Measurements from ENCODE around the gene PLEKHG3.

PLEKHG3 gene

DNA sequence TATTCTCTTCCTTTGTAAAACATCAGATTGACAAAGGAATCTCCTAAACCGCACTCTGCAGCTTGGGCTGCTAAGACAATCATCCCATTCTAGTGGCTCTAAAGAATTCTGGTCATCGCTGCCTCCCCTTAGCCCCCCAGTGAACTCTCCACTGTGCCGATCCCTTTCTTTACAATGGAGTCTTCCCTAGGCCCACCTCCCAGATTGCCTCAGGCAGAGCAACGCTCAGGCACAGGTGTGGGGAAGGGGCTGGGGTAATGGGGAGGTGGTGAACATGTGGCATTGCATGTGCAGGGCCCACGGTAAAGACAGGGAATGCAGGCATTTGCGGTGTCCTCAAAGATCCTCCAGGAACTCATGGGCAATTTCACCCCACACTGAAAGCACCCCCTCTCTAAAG, 86.3 kb downstream of the PLEKHG3 start:
- DNase-seq = no peak

DNA sequence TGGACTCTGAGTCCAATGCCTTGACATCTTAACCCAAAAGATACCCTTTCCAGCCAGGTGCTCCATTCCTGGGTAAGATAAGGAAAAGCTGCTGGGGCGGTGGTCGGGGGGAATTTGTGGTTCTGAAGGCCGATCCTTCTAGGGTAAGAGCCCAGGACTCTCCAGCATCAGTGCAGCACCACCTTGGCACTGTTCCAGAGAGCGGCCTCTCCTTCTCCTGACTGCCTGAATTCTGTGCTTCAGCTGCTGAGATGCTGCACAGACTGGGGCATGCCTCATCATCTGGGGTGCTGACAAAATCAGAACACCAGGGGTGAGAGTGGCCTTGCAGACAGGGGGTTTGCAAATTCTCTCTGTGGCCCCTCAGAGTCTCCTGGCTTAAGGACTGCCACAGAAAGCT, 88.0 kb downstream of the PLEKHG3 start:
- DNase-seq = no peak

DNA sequence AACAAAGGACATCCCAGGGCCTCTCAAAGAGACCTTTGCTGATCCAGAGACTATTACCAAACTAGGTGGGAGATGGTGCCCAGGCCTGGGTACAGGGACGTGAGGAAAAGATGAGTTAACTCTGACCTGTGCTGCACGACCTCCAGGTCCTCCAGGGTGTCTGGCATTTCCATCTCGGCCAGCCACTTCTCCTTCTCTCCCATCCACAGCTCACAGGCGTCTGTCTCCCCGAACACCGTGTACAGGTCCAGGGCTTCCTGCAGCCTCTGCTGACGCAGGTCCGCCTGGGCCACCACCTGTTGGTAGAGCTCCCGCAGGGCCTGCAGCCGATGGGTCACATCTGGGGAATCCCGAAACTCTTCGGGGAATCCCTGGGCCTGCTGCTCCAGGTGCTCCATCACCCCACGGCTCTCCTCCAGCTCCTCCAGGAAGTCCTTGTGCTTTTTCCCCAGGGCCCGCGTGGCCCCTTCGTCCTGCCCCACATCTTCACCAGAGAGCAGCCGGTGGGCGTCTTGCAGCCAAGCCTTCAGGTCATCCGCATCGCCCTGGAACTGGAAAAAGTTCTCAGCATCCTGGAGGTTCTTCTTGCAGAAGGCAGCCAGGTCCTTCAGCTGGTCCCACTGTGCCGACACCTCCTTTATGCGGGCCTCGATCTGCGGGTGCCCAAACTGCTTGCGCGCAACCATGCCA, 88.8 kb downstream of the PLEKHG3 start:
- no peak for DNase-seq

DNA sequence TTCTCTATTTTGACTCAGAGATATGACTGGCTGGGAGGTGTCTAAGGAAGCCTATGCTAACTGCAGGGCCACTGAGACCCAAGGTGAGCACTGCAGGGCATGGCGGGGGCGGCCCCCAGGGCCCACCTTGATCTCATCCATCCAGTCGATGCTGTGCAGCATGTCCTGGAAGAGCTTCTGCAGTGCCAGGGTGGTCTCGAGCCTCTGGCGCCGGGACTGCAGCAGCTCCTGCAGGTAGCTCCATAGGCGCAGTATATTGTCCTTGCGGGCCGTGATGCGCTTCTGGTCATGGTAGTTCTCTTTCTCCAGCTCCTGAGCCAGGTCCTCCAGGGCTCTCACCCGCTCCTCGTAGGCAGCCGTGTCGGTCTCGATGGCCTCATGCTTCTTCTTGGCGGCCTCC, 91.0 kb downstream of the PLEKHG3 start:
- no peak for DNase-seq

DNA sequence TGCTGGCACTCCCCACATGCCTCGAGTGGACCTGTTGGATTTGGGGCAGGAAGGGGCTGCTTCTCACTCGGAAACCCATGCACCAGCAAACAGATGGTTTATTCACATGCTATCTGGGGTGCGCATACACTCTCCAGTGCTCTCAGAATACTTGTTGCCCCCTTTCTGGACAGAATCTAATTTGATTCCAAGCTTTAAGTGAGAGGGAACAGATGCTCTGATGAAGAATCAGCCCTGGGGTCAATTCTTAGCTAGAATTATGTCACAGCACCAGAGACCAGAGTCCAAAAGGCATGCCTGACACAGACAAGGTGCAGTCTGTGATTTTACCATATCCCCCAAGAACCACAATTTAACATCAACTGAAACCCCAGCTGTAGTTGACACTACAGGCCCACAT, 91.7 kb downstream of the PLEKHG3 start:
- DNase-seq = no peak

DNA sequence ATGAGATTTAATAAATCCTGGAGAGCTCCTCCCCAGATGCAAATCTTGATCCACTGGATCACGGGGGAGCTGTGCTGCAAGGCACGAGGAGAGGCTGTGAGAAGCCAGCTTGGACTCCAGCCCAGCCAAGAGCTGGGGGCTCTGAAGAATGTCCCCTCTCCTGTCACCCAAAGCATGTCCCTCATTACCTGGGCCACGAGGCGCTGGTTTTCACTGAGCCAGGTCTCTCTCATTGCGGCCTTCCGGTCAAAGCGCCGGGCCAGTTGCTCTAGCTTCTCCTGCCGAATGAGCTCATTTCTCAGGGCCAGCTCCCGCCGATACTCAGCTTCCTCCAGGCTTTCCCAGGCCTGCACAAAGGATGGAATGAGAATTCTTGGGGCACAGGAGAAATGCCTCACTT, 92.1 kb downstream of the PLEKHG3 start:
- DNase-seq = no peak

DNA sequence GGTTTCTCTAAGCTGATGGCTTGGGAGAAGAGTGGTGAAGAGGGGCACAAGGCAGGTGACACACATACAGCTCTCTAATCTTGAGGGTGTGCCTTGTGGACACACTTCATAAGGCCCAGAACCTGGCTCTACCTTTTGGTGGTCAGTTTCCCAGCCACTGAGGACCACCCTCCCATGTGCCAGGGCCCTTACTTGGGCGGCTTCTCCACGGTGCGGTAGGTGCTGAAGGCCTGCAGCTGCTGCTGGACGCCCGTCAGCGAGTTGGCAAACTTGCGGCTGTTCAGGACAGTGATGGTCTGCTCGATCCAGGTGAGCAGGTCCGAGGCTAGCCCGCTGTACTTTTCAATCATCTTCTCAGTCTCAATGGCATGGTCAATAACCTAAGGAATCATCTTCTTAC, 95.3 kb downstream of the PLEKHG3 start:
- DNase-seq = no peak

Data from SW 1271 (cell line).